HepG2 (cell line): ENCODE data around the gene DNAH8. TPM values are rescaled to one million over a fixed set of nuclear protein-coding genes. Genes with fewer than 3 reads are reported as not detected.

ENCODE experiments used
- ATAC-seq: fragments of 200-7000 bp; cut with Tn5 transposase; 3 replicates; pipeline ENCODE4 v1.9.1; 2020; ENCODE audit warnings: mild to moderate bottlenecking, moderate library complexity
- BruUV-seq: library from RNA; stranded (reverse); fragments of 400-500 nt; replicated peaks from 2 replicates; lab custom pipeline; 2021; lab: Mats Ljungman, UMichigan
- CTCF ChIA-PET: fragments of 300-600 bp; formaldehyde crosslinking; extraction: SDS; loops from one replicate; lab custom pipeline; 2021; ENCODE audit warnings: low total read pairs, inconsistent platforms, low intra/inter-chr PET ratio; lab: Yijun Ruan, JAX
- POLR2A ChIA-PET: fragments of 350-600 bp; sonication (Branson Sonifier 250); formaldehyde crosslinking; loops from one replicate; lab custom pipeline; 2020; ENCODE audit warnings: antibody characterized with exemption, inconsistent platforms; lab: Yijun Ruan, JAX
- DNase-seq: peaks from one replicate; pipeline ENCODE4 v3.0.0-alpha.2; 2015; ENCODE audit warnings: low spot score
- FAIRE-seq: peaks from 3 replicates; lab custom pipeline; 2011; peaks lifted over from hg19 to GRCh38; lab: Jason Lieb, UNC
- H2AFZ ChIP-seq: one replicate; pipeline ENCODE4 v1.6.1; 2011; ENCODE audit warnings: low read length, inconsistent platforms
- H3K27ac ChIP-seq: fragments of 300-600 bp; 3 replicates; pipeline ENCODE4 v1.8.0; 2011; ENCODE audit warnings: mixed run types, mild to moderate bottlenecking, mixed read lengths, low read length, inconsistent platforms; ENCODE audit not compliant: insufficient read depth; ENCODE audit errors: extremely low read length
- H3K27me3 ChIP-seq, 2 experiments: fragments of 200-600 bp in 1 of 2; 2 replicates in 1 of 2; 3 replicates in 1 of 2; pipeline versions ENCODE4 v1.6.0 to v1.8.0; 2011; ENCODE audit warnings: low read length in 2 of 2, mild to moderate bottlenecking in 2 of 2, moderate library complexity in 2 of 2, inconsistent platforms in 1 of 2; ENCODE audit not compliant: insufficient read depth in 2 of 2, control insufficient read depth in 1 of 2
- H3K36me3 ChIP-seq, 2 experiments: fragments of 200-600 bp in 1 of 2; replicated peaks in 1 of 2; 2 replicates in 1 of 2; 3 replicates in 1 of 2; pipeline versions ENCODE4 v1.5.1 to v1.8.0; 2011; ENCODE audit warnings: low read length in 2 of 2, inconsistent platforms in 1 of 2; ENCODE audit not compliant: insufficient read depth in 2 of 2, control insufficient read depth in 1 of 2
- H3K4me1 ChIP-seq: 2 replicates; pipeline ENCODE4 v1.5.1; 2012; ENCODE audit warnings: low read length, inconsistent platforms; ENCODE audit not compliant: insufficient read depth
- H3K4me2 ChIP-seq: 2 replicates; pipeline ENCODE4 v1.6.0; 2011; ENCODE audit warnings: low read depth, low read length, inconsistent platforms
- H3K4me3 ChIP-seq, 3 experiments: fragments of 200-600 bp in 1 of 3; sonication (generic), shearing (Covaris generic) in 1 of 3; replicated peaks in 1 of 3; 2 replicates each; pipeline ENCODE4 v1.5.1; 2011 to 2016; ENCODE audit warnings: low read length in 3 of 3, inconsistent platforms in 2 of 3, low read depth in 2 of 3, mild to moderate bottlenecking in 2 of 3, control low read depth in 1 of 3, mixed read lengths in 1 of 3; ENCODE audit not compliant: insufficient read depth in 1 of 3
- H3K79me2 ChIP-seq: one replicate; pipeline ENCODE4 v1.6.1; 2011; ENCODE audit warnings: low read length, inconsistent platforms; ENCODE audit not compliant: insufficient read depth
- H3K9ac ChIP-seq: 2 replicates; pipeline ENCODE4 v1.6.0; 2011; ENCODE audit warnings: mild to moderate bottlenecking, low read depth, low read length, inconsistent platforms; ENCODE audit not compliant: insufficient read depth
- H3K9me3 ChIP-seq: 2 replicates; pipeline ENCODE4 v1.5.1; 2012; ENCODE audit warnings: mild to moderate bottlenecking, low read length
- H4K20me1 ChIP-seq: 2 replicates; pipeline ENCODE4 v1.6.0; 2011; ENCODE audit warnings: inconsistent platforms, mild to moderate bottlenecking, low read length, moderate library complexity; ENCODE audit not compliant: insufficient read depth
- CSRNP2 ChIP-seq: sonication (generic); formaldehyde crosslinking; conservative IDR thresholded peaks from 2 replicates; pipeline ENCODE4 v1.8.0; 2022; ENCODE audit warnings: low read depth, missing genetic modification reagents
- HOXD1 ChIP-seq: sonication (generic); formaldehyde crosslinking; IDR thresholded peaks from 2 replicates; pipeline ENCODE4 v1.5.0; 2020; ENCODE audit warnings: missing genetic modification reagents
- SOX6 ChIP-seq, 2 experiments: fragments of 450-650 bp in 1 of 2; sonication (generic) in 1 of 2; formaldehyde crosslinking in 1 of 2; IDR thresholded peaks; 2 replicates each; pipeline versions ENCODE4 v1.4.0 to v1.6.1; 2017 to 2020; ENCODE audit warnings: antibody characterized with exemption in 1 of 2, mild to moderate bottlenecking in 1 of 2, missing genetic modification reagents in 1 of 2
- YEATS2 ChIP-seq: sonication (generic); formaldehyde crosslinking; IDR thresholded peaks from 2 replicates; pipeline ENCODE4 v1.4.0; 2020; ENCODE audit warnings: missing genetic modification reagents, borderline replicate concordance
- ZBTB25 ChIP-seq: IDR thresholded peaks from 2 replicates; pipeline ENCODE4 v1.6.1; 2018; ENCODE audit warnings: missing genetic modification reagents
- ZBTB33 ChIP-seq: sonication (generic); formaldehyde crosslinking; IDR thresholded peaks from 2 replicates; pipeline ENCODE4 v1.4.0; 2020; ENCODE audit warnings: missing genetic modification reagents
- ZFX ChIP-seq: sonication (generic); formaldehyde crosslinking; IDR thresholded peaks from 2 replicates; pipeline ENCODE4 v1.4.0; 2020; ENCODE audit warnings: mild to moderate bottlenecking, low read depth, missing genetic modification reagents, moderate library complexity
- ZKSCAN8 ChIP-seq: IDR thresholded peaks from 2 replicates; pipeline ENCODE4 v1.6.1; 2016; ENCODE audit warnings: borderline replicate concordance, missing genetic modification reagents, missing compliant biosample characterization
- ZNF362 ChIP-seq: sonication (generic); formaldehyde crosslinking; IDR thresholded peaks from 2 replicates; pipeline ENCODE4 v1.4.0; 2020; ENCODE audit warnings: missing genetic modification reagents, mild to moderate bottlenecking, borderline replicate concordance
- WGBS: methylation state at CpG from one replicate; pipeline ENCODE4 v1.1.6; 2017; ENCODE audit warnings: low lambda C conversion rate; 5-methylcytosine and 5-hydroxymethylcytosine counted together
- in situ Hi-C: cut with HindIII; loops from 2 replicates; pipeline ENCODE4 v1.10.0; 2017; ENCODE audit warnings: low pct_unique_long_range_greater_than_20kb; ENCODE audit not compliant: extremely low pct_ligation_motif_present
- intact Hi-C: fragments of 100-400 bp; cut with micrococcal nuclease; formaldehyde crosslinking; loops from one replicate; pipeline ENCODE4 v1.10.0; 2022; ENCODE audit not compliant: unreplicated experiment
- polyA plus RNA-seq, 8 experiments: library from polyadenylated mRNA; depleted of rRNA in 3 of 8; stranded (reverse) in 7 of 8; unstranded in 1 of 8; fragments of >200 nt; fragmentation: Illumina TruSeq in 4 of 8; extraction: Trizol in 4 of 8; gene quantifications; 2 replicates each; pipeline versions ENCODE4 v1.2.1 to v1.2.3, GENCODE V29; 2011 to 2016; ENCODE audit warnings: low read depth in 4 of 8, missing spikeins in 1 of 8, mixed read lengths in 1 of 8; ENCODE audit not compliant: insufficient read depth in 1 of 8
- total RNA-seq, 5 experiments: library from RNA; depleted of rRNA; stranded (reverse); fragments of >200 nt; fragmentation: Illumina TruSeq; extraction: Trizol; gene quantifications; 2 replicates each; pipeline ENCODE4 v1.2.3, GENCODE V29; 2016; ENCODE audit warnings: low read depth in 1 of 5

DNAH8 gene
- total and polyA plus RNA-seq, 2 of the 13 experiments (the other 11 are each of a cell fraction or from before 2014, with no cell fraction given) = not detected

- no peak for TF ChIP-seq CSRNP2
- TF ChIP-seq YEATS2 (CRISPR knock-in tag) = no peak
- no peak for TF ChIP-seq ZFX (CRISPR knock-in tag)
- TF ChIP-seq ZBTB25 (CRISPR knock-in tag) = no peak
- no peak for TF ChIP-seq HOXD1 (CRISPR knock-in tag)
- TF ChIP-seq, all 625 proteins: peak for 0
Observed at GRCh38 chr6:38789256-38789655, 74.1 kb downstream of the DNAH8 start (continued).

GRCh38 chr6:38792356-38792755 lies 77.2 kb downstream of the DNAH8 start:
- WGBS = 7% methylated on average over 2 of the region's 2 CpGs
- no peak for ATAC-seq
- Histone ChIP-seq H2AFZ (no peak overlapping the region), H3K4me1 (no peaks in the 10 kb centered on the region), H3K36me3 (no peaks in the 10 kb centered on the region), H3K27me3 (no peaks in the 10 kb centered on the region; a peak in 1 of 5 replicates), H3K27ac (no peak overlapping the region), H3K79me2 (no peaks in the 10 kb centered on the region)
- POLR2A ChIA-PET = no interaction called here
- no TSS peak for BruUV-seq
- TF ChIP-seq ZBTB33 = no peak
- TF ChIP-seq ZKSCAN8 (CRISPR knock-in tag) = no peak
- TF ChIP-seq ZNF362 (CRISPR knock-in tag) = no peak
- TF ChIP-seq SOX6 (IDR thresholded peaks at IDR 0.05) = no peak
- TF ChIP-seq SOX6 (CRISPR knock-in tag; IDR thresholded peaks at IDR 0.05) = no peak
- TF ChIP-seq, all 625 proteins: peak for 0
- H3K9me3 ChIP-seq = no peaks in the 10 kb centered on the region
- no peak overlapping the region for H3K4me2 ChIP-seq
- DNase-seq (no peak), FAIRE-seq (no peak)
- H3K4me3 ChIP-seq = no peak overlapping the region
- no peak overlapping the region for H3K9ac ChIP-seq
- CTCF ChIA-PET = no interaction called here
- intact Hi-C loops = no loop called here
- no peaks in the 10 kb centered on the region for H4K20me1 ChIP-seq
- in situ Hi-C loops = no loop called here
